Right cardiac atrium (tissue), 5 donors: ENCODE measurements around the gene TYRO3. TPM values are rescaled to one million over a fixed set of nuclear protein-coding genes. Genes with fewer than 3 reads are reported as not detected.

Experiments used
- ATAC-seq, 2 donors: fragments of 200-7000 bp; cut with Tn5 transposase; one replicate each; pipeline versions ENCODE4 v1.8.0 to v1.9.1; 2020; ENCODE audit warnings: moderate library complexity in 2 of 2, mild to moderate bottlenecking in 1 of 2
- DNase-seq, 3 donors: peaks; one replicate each; pipeline ENCODE4 v3.0.0-alpha.2; 2020
- H3K27ac ChIP-seq: one replicate; pipeline ENCODE4 v1.5.1; 2013; ENCODE audit warnings: mild to moderate bottlenecking, low read length, control low read depth, moderate library complexity
- H3K27me3 ChIP-seq: one replicate; pipeline ENCODE4 v1.6.1; 2013; ENCODE audit not compliant: control insufficient read depth, insufficient read depth
- H3K4me1 ChIP-seq: one replicate; pipeline ENCODE4 v1.6.1; 2013; ENCODE audit warnings: low read length; ENCODE audit not compliant: control insufficient read depth, insufficient read depth
- H3K4me3 ChIP-seq: one replicate; pipeline ENCODE4 v1.5.1; 2013; ENCODE audit warnings: low read length, control low read depth
- H3K9me3 ChIP-seq: one replicate; pipeline ENCODE4 v1.6.1; 2013; ENCODE audit warnings: low read length; ENCODE audit not compliant: control insufficient read depth
- WGBS: extraction: QIAGEN DNeasy Blood & Tissue Kit; methylation state at CpG from one replicate; pipeline ENCODE4 v1.1.7; 2013; 5-methylcytosine and 5-hydroxymethylcytosine counted together
- intact Hi-C, 4 donors: fragments of 100-400 bp; cut with DNase I; formaldehyde crosslinking; loops; one replicate each; pipeline versions ENCODE4 v1.11.0 to v1.14.0; 2022 to 2023
- polyA plus RNA-seq: library from polyadenylated mRNA; stranded (reverse); fragments of 200-250 nt; gene quantifications from one replicate; pipeline ENCODE4 v1.2.3, GENCODE V29; 2013
- total RNA-seq, 4 donors: library from RNA; stranded (reverse); fragmentation: NEBNext Ultra II Directional; extraction: Animal tissue kit (Norgen Biotek cat#: 25700); gene quantifications; one replicate each; pipeline ENCODE4 v1.2.1, GENCODE V29; 2021
- donor health status: healthy with polysubstance abuse.
- donor health status: DM: no; HTN: yes; CAD: no.
- donor health status: DM: no; HTN: no; CAD: no.
- donor health status: DM: no; HTN: yes; CAD: no; lungs with severe emphysema.
- donor health status: DM: yes; HTN: yes; CAD: no.

The TYRO3 gene
- total and polyA plus RNA-seq, 5 donors, result 5.4 to 11.3 (median 6.8) TPM

- intact Hi-C loops, result no loop called here
- Histone ChIP-seq H3K27ac (no peak overlapping the region), H3K4me1 (no peaks in the 10 kb centered on the region), H3K9me3 (no peaks in the 10 kb centered on the region), H3K27me3 (no peaks in the 10 kb centered on the region), H3K4me3 (no peak overlapping the region)
- WGBS, result 84% methylated on average over 5 of the region's 5 CpGs
- no peak for DNase-seq
- no peak for ATAC-seq
Observed at GRCh38 chr15:41554343-41554742, 4.7 kb upstream of the TYRO3 start.

GRCh38 chr15:41554915-41555314 is 4.1 kb upstream of the TYRO3 start:
- H3K27me3 ChIP-seq, result no peaks in the 10 kb centered on the region
- ATAC-seq (no peak), DNase-seq (no peak)
- no peaks in the 10 kb centered on the region for H3K9me3 ChIP-seq
- no peak overlapping the region for H3K4me3 ChIP-seq
- WGBS, result 71% methylated on average over 3 of the region's 3 CpGs
- no peaks in the 10 kb centered on the region for H3K4me1 ChIP-seq
- H3K27ac ChIP-seq, result no peak overlapping the region
- intact Hi-C loops, result no loop called here

GRCh38 chr15:41556677-41557076 is 2.3 kb upstream of the TYRO3 start:
- intact Hi-C loops, result no loop called here
- no peaks in the 10 kb centered on the region for H3K27me3 ChIP-seq
- no peak overlapping the region for H3K4me3 ChIP-seq
- no peaks in the 10 kb centered on the region for H3K9me3 ChIP-seq
- H3K27ac ChIP-seq, result no peak overlapping the region
- DNase-seq (no peak), ATAC-seq (no peak)
- 78% methylated on average over 5 of the region's 5 CpGs for WGBS
- peaks cover 2% of the 10 kb centered on the region for H3K4me1 ChIP-seq

- ATAC-seq (peak; percentile 52 to 67), DNase-seq (peak; percentile 41 to 85 (median 82))
- H3K27ac ChIP-seq, result peak overlapping the region; percentile 9
- intact Hi-C loops, result no loop called here
- H3K27me3 ChIP-seq, result no peaks in the 10 kb centered on the region
- no peak overlapping the region for H3K4me3 ChIP-seq
- H3K4me1 ChIP-seq, result peaks cover 2% of the 10 kb centered on the region
- H3K9me3 ChIP-seq, result no peaks in the 10 kb centered on the region
- WGBS, result 8% methylated on average over 7 of the region's 7 CpGs
Observed at GRCh38 chr15:41557673-41558399, 1.2 kb upstream of the TYRO3 start.

- intact Hi-C loops, result no loop called here
- DNase-seq (peak in 2 of 3 donors; percentile 58 to 67), ATAC-seq (no peak)
- H3K27me3 ChIP-seq, result no peaks in the 10 kb centered on the region
- WGBS, result 1% methylated on average over 60 of the region's 60 CpGs
- H3K9me3 ChIP-seq, result no peaks in the 10 kb centered on the region
- peak overlapping the region; percentile 94 for H3K4me3 ChIP-seq
- peak overlapping the region; percentile 20 for H3K27ac ChIP-seq
- H3K4me1 ChIP-seq, result peaks cover 2% of the 10 kb centered on the region
Observed at GRCh38 chr15:41559239-41559782, 299 bp downstream of the TYRO3 start.

GRCh38 chr15:41560572-41560874 is 1.5 kb downstream of the TYRO3 start:
- Histone ChIP-seq H3K27ac (no peak overlapping the region), H3K4me1 (peaks cover 2% of the 10 kb centered on the region), H3K9me3 (no peaks in the 10 kb centered on the region), H3K27me3 (no peaks in the 10 kb centered on the region), H3K4me3 (no peak overlapping the region)
- ATAC-seq (no peak), DNase-seq (no peak)
- intact Hi-C loops, result no loop called here
- 61% methylated on average over 2 of the region's 2 CpGs for WGBS

- WGBS, result 87% methylated on average over 16 of the region's 16 CpGs
- no peak overlapping the region for H3K27ac ChIP-seq
- DNase-seq (peak in 1 of 3 donors; percentile 53), ATAC-seq (no peak)
- intact Hi-C loops, result no loop called here
- H3K9me3 ChIP-seq, result no peaks in the 10 kb centered on the region
- no peaks in the 10 kb centered on the region for H3K27me3 ChIP-seq
- H3K4me1 ChIP-seq, result peaks cover 2% of the 10 kb centered on the region
- no peak overlapping the region for H3K4me3 ChIP-seq
Observed at GRCh38 chr15:41561104-41561776, 2.2 kb downstream of the TYRO3 start.

- DNase-seq (peak; percentile 78 to 90 (median 89)), ATAC-seq (peak; percentile 44 to 65)
- no peaks in the 10 kb centered on the region for H3K9me3 ChIP-seq
- 58% methylated on average over 3 of the region's 3 CpGs for WGBS
- H3K4me1 ChIP-seq, result peaks cover 2% of the 10 kb centered on the region
- no peak overlapping the region for H3K4me3 ChIP-seq
- peak overlapping the region; percentile 43 for H3K27ac ChIP-seq
- no peaks in the 10 kb centered on the region for H3K27me3 ChIP-seq
- intact Hi-C loops, result no loop called here
Observed at GRCh38 chr15:41561777-41562145, 2.7 kb downstream of the TYRO3 start.

GRCh38 chr15:41562244-41562643 is 3.2 kb downstream of the TYRO3 start:
- 55% methylated on average over 5 of the region's 5 CpGs for WGBS

GRCh38 chr15:41562784-41563198 is 3.8 kb downstream of the TYRO3 start:
- no peaks in the 10 kb centered on the region for H3K9me3 ChIP-seq
- WGBS, result 66% methylated on average over 4 of the region's 4 CpGs
- intact Hi-C loops, result no loop called here
- no peaks in the 10 kb centered on the region for H3K27me3 ChIP-seq
- H3K27ac ChIP-seq, result no peak overlapping the region
- DNase-seq (peak in 2 of 3 donors; percentile 64 to 74), ATAC-seq (no peak)
- H3K4me3 ChIP-seq, result no peak overlapping the region
- peaks cover 3% of the 10 kb centered on the region for H3K4me1 ChIP-seq

More at GRCh38 chr15:41562244-41562643, 3.2 kb downstream of the TYRO3 start:
- Histone ChIP-seq H3K9me3 (no peaks in the 10 kb centered on the region), H3K27me3 (no peaks in the 10 kb centered on the region), H3K27ac (no peak overlapping the region), H3K4me1 (peaks cover 2% of the 10 kb centered on the region), H3K4me3 (no peak overlapping the region)
- intact Hi-C loops, result no loop called here
- DNase-seq (no peak), ATAC-seq (no peak)

- WGBS, result 32% methylated on average over 7 of the region's 7 CpGs
- no peak overlapping the region for H3K27ac ChIP-seq
- peaks cover 7% of the 10 kb centered on the region for H3K4me1 ChIP-seq
- ATAC-seq (no peak), DNase-seq (peak in 1 of 3 donors; percentile 64)
- intact Hi-C loops, result no loop called here
- no peak overlapping the region for H3K4me3 ChIP-seq
- H3K9me3 ChIP-seq, result no peaks in the 10 kb centered on the region
- no peaks in the 10 kb centered on the region for H3K27me3 ChIP-seq
Observed at GRCh38 chr15:41564286-41564959, 5.4 kb downstream of the TYRO3 start.
